Psoas muscle (tissue), 8 donors: ENCODE measurements around the gene KNDC1. TPM values are rescaled to one million over a fixed set of nuclear protein-coding genes. Genes with fewer than 3 reads are reported as not detected.

Source experiments
- ATAC-seq, 4 donors: fragments of 200-7000 bp; cut with Tn5 transposase; one replicate each; pipeline ENCODE4 v1.9.1; 2020; ENCODE audit warnings: moderate library complexity in 3 of 4, mild to moderate bottlenecking in 2 of 4
- DNase-seq, 2 donors: peaks; one replicate each; pipeline ENCODE4 v3.0.0-alpha.2; 2020
- H3K27ac ChIP-seq: fragments of 200-600 bp; one replicate; pipeline ENCODE4 v1.8.0; 2022
- H3K27me3 ChIP-seq, 3 donors: fragments of 200-600 bp in 1 of 3; one replicate each; pipeline versions ENCODE4 v1.6.1 to v1.8.0; 2013 to 2022; ENCODE audit warnings: low read length in 2 of 3, mild to moderate bottlenecking in 2 of 3, moderate library complexity in 1 of 3; ENCODE audit not compliant: insufficient read depth in 3 of 3
- H3K36me3 ChIP-seq, 2 donors: fragments of 200-600 bp in 1 of 2; one replicate each; pipeline versions ENCODE4 v1.6.1 to v1.8.0; 2013 to 2022; ENCODE audit warnings: low read depth in 1 of 2, mild to moderate bottlenecking in 1 of 2, moderate library complexity in 1 of 2; ENCODE audit not compliant: insufficient read depth in 1 of 2
- H3K4me1 ChIP-seq: fragments of 200-600 bp; one replicate; pipeline ENCODE4 v1.8.0; 2022
- H3K4me3 ChIP-seq: fragments of 200-600 bp; one replicate; pipeline ENCODE4 v1.8.0; 2022; ENCODE audit warnings: mild to moderate bottlenecking
- H3K9me3 ChIP-seq: fragments of 200-600 bp; one replicate; pipeline ENCODE4 v1.8.0; 2022
- WGBS, 3 donors: extraction: QIAGEN DNeasy Blood & Tissue Kit; methylation state at CpG; one replicate each; pipeline versions ENCODE4 v1.1.6 to v1.1.7; 2013; 5-methylcytosine and 5-hydroxymethylcytosine counted together
- intact Hi-C, 2 donors: fragments of 100-400 bp; cut with DNase I; formaldehyde crosslinking; loops; one replicate each; pipeline versions ENCODE4 v1.11.0 to v1.14.2; 2022
- polyA plus RNA-seq, 3 donors: library from polyadenylated mRNA; stranded (reverse); fragments of 200-250 nt; gene quantifications; one replicate each; pipeline ENCODE4 v1.2.3, GENCODE V29; 2013
- total RNA-seq, 4 donors: library from RNA; stranded (reverse); fragmentation: NEBNext Ultra II Directional in 2 of 4; extraction: Animal tissue kit (Norgen Biotek cat#: 25700) in 2 of 4; gene quantifications; one replicate each; pipeline versions ENCODE4 v1.2.1 to v1.2.4, GENCODE V29; 2021 to 2023
- TF ChIP-seq, protein P1 (sequence below): fragments of 200-600 bp; IDR thresholded peaks from one replicate; pipeline ENCODE4 v1.8.0; 2022; ENCODE audit warnings: antibody characterized with exemption
- donor health status: healthy with polysubstance abuse.
- donor health status: DM: no; HTN: no; CAD: no; lungs with moderate emphysema.
- donor health status: Bipolar disorder and iron deficiency.
- donor health status: healthy.
- donor health status: DM: yes; HTN: yes; CAD: no.
- donor health status: DM: no; HTN: no; CAD: no.
- donor health status: DM: no; HTN: no; CAD: no.
- donor health status: DM: yes; HTN: yes; CAD: no.

Gene KNDC1
- total and polyA plus RNA-seq, 7 donors, result under 0.01 to 0.10 (median 0.01) TPM; not detected in 4

DNA sequence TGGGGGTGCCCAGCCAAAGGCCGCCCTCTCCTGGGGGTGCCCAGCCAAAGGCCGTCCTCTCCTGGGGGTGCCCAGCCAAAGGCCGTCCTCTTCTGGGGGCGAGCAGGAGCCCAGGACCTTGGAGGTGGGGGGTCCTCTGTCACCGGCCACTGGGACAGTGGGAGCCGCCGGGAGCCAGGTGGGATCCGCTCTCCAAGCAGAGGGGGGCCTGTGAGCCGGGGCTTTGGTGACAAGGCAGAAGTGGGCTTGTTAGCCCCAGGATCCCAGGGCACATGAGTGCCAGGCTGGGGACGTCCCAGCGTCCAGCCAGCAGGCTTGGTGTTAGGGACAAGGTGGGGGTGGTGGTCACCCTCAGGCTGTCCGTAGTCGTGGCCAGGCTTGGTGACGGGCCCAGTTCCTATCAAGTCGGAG, 40.6 kb downstream of the KNDC1 start:
- Histone ChIP-seq H3K27me3 (peaks cover 0 to 26% (median 10%) of the 10 kb centered on the region in 3 donors), H3K4me1 (no peaks in the 10 kb centered on the region), H3K36me3 (no peaks in the 10 kb centered on the region), H3K4me3 (no peak overlapping the region), H3K9me3 (no peaks in the 10 kb centered on the region), H3K27ac (no peak overlapping the region)
- ATAC-seq (no peak), DNase-seq (no peak)
- intact Hi-C loops, result no loop called here
- WGBS, 3 donors, result 78 to 86% (median 82%) methylated on average over 11 to 15 of the region's 15 CpGs
- TF ChIP-seq, protein P1, sequence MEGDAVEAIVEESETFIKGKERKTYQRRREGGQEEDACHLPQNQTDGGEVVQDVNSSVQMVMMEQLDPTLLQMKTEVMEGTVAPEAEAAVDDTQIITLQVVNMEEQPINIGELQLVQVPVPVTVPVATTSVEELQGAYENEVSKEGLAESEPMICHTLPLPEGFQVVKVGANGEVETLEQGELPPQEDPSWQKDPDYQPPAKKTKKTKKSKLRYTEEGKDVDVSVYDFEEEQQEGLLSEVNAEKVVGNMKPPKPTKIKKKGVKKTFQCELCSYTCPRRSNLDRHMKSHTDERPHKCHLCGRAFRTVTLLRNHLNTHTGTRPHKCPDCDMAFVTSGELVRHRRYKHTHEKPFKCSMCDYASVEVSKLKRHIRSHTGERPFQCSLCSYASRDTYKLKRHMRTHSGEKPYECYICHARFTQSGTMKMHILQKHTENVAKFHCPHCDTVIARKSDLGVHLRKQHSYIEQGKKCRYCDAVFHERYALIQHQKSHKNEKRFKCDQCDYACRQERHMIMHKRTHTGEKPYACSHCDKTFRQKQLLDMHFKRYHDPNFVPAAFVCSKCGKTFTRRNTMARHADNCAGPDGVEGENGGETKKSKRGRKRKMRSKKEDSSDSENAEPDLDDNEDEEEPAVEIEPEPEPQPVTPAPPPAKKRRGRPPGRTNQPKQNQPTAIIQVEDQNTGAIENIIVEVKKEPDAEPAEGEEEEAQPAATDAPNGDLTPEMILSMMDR, result no peak

DNA sequence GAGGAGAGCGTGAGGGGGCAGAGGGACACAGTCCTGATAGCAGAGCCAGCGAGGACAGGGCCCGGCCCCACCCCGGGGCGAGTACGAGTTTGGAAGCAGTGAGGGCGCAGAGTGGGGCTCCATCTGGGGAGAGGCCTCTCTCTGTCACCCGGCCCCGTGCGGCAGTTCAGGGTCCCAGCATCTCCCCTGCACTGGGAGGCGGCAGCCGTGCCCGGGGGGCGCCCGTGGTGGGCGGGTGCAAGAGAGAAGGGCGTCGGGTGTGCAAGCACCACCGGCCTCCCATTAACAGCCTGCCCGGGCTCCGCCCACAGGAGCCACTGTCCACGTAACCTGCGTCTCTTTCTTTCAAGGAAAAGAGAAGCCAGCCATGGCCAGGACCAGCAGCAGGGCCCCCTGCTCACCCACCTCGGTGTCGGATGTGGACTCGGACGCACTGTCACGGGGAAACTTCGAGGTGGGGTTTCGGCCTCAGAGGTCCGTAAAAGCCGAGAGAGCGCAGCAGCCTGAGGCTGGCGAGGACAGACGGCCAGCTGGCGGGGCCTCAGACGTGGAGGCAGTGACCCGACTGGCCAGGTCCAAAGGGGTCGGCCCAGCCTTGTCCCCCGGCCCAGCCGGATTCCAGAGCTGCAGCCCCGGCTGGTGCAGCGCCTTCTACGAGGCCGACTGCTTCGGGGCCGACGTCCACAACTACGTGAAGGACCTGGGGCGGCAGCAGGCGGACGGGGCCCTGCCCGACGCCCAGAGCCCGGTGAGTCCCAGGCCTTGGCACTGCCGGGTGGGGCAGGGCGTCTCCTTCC, 41.3 kb downstream of the KNDC1 start:
- Histone ChIP-seq H3K27ac (no peak overlapping the region), H3K4me1 (no peaks in the 10 kb centered on the region), H3K4me3 (no peak overlapping the region), H3K9me3 (no peaks in the 10 kb centered on the region), H3K27me3 (peaks cover 0 to 26% (median 10%) of the 10 kb centered on the region in 3 donors), H3K36me3 (no peaks in the 10 kb centered on the region)
- 82 to 88% (median 84%) methylated on average over 52 to 57 of the region's 57 CpGs for WGBS, 3 donors
- TF ChIP-seq, protein P1, result no peak
- no peak for ATAC-seq
- intact Hi-C loops, result no loop called here
- DNase-seq, result no peak

DNA sequence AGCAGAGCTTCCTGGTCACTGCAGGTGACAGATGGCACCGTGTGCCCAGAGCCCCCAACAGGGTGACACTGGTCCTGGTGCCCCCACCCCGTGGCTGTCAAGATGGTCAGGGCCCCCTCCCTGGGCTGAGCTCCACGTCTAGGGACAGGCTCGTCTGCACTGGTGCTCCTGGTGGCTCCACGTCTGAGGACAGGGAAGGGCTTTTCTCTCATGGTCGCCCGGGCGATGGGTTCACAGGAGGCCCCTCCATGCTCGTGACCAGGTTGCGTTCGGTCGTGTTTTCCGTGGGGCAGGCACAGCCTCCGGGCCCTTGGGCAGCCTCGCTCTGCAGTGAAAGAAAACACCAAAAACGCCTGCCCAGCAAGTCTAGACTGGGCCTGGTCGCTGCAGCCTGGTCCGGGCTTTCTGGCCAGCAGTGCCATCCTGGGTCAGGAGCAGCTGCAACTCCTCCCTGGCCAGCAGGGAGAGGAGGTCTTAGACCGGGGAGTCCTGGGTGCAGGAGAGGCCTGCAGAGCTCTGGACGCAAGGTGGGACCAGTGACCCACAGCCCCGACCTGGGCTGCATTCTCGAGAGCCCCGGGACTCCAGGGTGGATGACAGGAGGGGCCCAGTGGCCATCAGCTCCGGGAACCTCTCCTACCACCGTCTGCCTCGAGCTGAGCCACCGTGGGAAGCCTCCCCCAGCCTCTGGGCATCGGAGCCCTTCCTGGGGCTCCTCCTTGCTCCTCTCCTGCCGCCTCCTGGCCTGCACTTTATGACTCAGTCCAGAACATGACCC, 42.1 kb downstream of the KNDC1 start:
- Histone ChIP-seq H3K27me3 (peaks cover 0 to 22% (median 10%) of the 10 kb centered on the region in 3 donors), H3K4me1 (no peaks in the 10 kb centered on the region), H3K4me3 (no peak overlapping the region), H3K27ac (no peak overlapping the region), H3K36me3 (no peaks in the 10 kb centered on the region), H3K9me3 (no peaks in the 10 kb centered on the region)
- 56 to 65% (median 64%) methylated on average over 27 to 29 of the region's 29 CpGs for WGBS, 3 donors
- ATAC-seq, result no peak
- DNase-seq, result no peak
- TF ChIP-seq, protein P1, result no peak
- intact Hi-C loops, result no loop called here

DNA sequence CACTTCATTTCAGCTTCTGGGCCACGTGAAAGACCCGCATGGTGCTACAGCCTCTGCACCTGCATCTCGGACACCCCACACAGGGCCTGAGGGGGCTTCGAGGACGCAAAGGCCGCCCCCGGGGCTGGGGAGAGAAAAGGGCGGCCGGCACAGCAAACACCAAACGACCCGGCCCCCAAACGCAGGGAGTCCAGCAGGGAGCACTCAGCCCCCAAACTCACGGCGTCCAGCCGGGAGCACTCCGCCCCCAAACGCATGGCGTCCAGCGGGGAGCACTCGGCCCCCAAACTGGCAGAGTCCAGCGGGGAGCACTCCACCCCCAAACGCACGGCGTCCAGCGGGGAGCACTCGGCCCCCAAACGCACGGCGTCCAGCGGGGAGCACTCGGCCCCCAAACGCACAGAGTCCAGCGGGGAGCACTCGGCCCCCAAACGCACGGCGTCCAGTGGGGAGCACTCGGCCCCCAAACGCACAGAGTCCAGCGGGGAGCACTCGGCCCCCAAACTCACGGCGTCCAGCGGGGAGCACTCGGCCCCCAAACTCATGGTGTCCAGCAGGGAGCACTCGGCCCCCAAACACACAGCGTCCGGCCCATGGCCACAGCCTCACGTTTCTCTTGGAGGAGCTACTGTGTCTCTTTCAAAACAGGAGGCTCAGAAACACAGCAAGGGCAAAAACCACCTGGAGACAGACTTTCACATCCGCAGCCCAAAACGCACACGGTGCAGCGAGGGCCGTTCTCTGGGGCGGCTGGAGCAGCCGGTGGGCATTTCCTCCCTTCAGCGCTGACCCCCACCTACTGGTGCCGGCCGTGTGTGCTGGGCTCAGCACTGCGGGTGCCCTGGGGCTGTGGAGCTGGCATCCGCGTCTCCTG, 43.0 kb downstream of the KNDC1 start:
- TF ChIP-seq, protein P1, result no peak
- intact Hi-C loops, result no loop called here
- H3K9me3 ChIP-seq, result no peaks in the 10 kb centered on the region
- H3K4me1 ChIP-seq, result no peaks in the 10 kb centered on the region
- DNase-seq (no peak), ATAC-seq (no peak)
- H3K27me3 ChIP-seq, result peaks cover 0 to 16% (median 10%) of the 10 kb centered on the region in 3 donors
- WGBS, 3 donors, result 77 to 84% (median 79%) methylated on average over 47 to 60 of the region's 62 CpGs
- no peaks in the 10 kb centered on the region for H3K36me3 ChIP-seq
- H3K27ac ChIP-seq, result no peak overlapping the region
- H3K4me3 ChIP-seq, result no peak overlapping the region
